ENCODE measurements around the gene OR6C3. TPM values are rescaled to one million over a fixed set of nuclear protein-coding genes. Genes with fewer than 3 reads are reported as not detected.

Gene OR6C3
- total RNA-seq, result not detected

GRCh38 chr12:55330446-55330845 lies at the start of gene OR6C3:
TSS of gene OR6C3 (plus strand) at chr12:55330746. CDS start at chr12:55331701, 955 bp downstream.
- Histone ChIP-seq H3K36me3 (no peaks in the 10 kb centered on the region), H3K4me3 (no peak within 1 kb of the TSS), H3K9me3 (no peaks in the 10 kb centered on the region), H3K27ac (no peak within 1 kb of the TSS), H3K4me1 (replicated peaks) (no peaks in the 10 kb centered on the region), H3K27me3 (replicated peaks; ENCODE audit: insufficient read depth) (no peaks in the 10 kb centered on the region)
- DNase-seq (ENCODE audit: low spot score), result no peak
- TF ChIP-seq CTCF (IDR thresholded peaks at IDR 0.05) (no peak), POLR2A (IDR thresholded peaks at IDR 0.05) (no peak), POLR2AphosphoS5 (IDR thresholded peaks at IDR 0.05) (no peak)
- intact Hi-C loops (cut with DNase I), result no loop called here
- WGBS, result 95% methylated on average over 1 of the region's 1 CpG

GRCh38 chr12:55280991-55281390 lies 49.6 kb upstream of the OR6C3 start:
- Histone ChIP-seq H3K4me3 (no peak overlapping the region), H3K9me3 (no peaks in the 10 kb centered on the region), H3K27ac (no peak overlapping the region), H3K27me3 (replicated peaks; ENCODE audit: insufficient read depth) (no peaks in the 10 kb centered on the region), H3K36me3 (no peaks in the 10 kb centered on the region), H3K4me1 (replicated peaks) (no peaks in the 10 kb centered on the region)
- no peak for DNase-seq (ENCODE audit: low spot score)
- intact Hi-C loops (cut with DNase I), result no loop called here
- no peak for TF ChIP-seq POLR2A (IDR thresholded peaks at IDR 0.05)
- TF ChIP-seq POLR2AphosphoS5 (IDR thresholded peaks at IDR 0.05), result no peak
- no peak for TF ChIP-seq CTCF (IDR thresholded peaks at IDR 0.05)
- WGBS, result 41% methylated on average over 2 of the region's 2 CpGs

- intact Hi-C loops (cut with DNase I), result no loop called here
- H3K27me3 ChIP-seq (replicated peaks; ENCODE audit: insufficient read depth), result no peaks in the 10 kb centered on the region
- no peaks in the 10 kb centered on the region for H3K36me3 ChIP-seq
- TF ChIP-seq CTCF (IDR thresholded peaks at IDR 0.05) (no peak), POLR2AphosphoS5 (IDR thresholded peaks at IDR 0.05) (no peak), POLR2A (IDR thresholded peaks at IDR 0.05) (no peak)
- no peaks in the 10 kb centered on the region for H3K9me3 ChIP-seq
- H3K4me3 ChIP-seq, result no peak overlapping the region
- H3K4me1 ChIP-seq (replicated peaks), result no peaks in the 10 kb centered on the region
- no peak for DNase-seq (ENCODE audit: low spot score)
- H3K27ac ChIP-seq, result no peak overlapping the region
- WGBS, result 46% methylated on average over 2 of the region's 2 CpGs
Measured at GRCh38 chr12:55289999-55290398, 40.5 kb upstream of the OR6C3 start.

- Histone ChIP-seq H3K4me1 (replicated peaks) (no peaks in the 10 kb centered on the region), H3K9me3 (no peaks in the 10 kb centered on the region), H3K27ac (no peak within 1 kb of the TSS), H3K36me3 (no peaks in the 10 kb centered on the region), H3K27me3 (replicated peaks; ENCODE audit: insufficient read depth) (no peaks in the 10 kb centered on the region), H3K4me3 (no peak within 1 kb of the TSS)
- DNase-seq (ENCODE audit: low spot score), result no peak
- 61% methylated on average over 2 of the region's 2 CpGs for WGBS
- intact Hi-C loops (cut with DNase I), result no loop called here
- TF ChIP-seq POLR2AphosphoS5 (IDR thresholded peaks at IDR 0.05) (no peak), POLR2A (IDR thresholded peaks at IDR 0.05) (no peak), CTCF (IDR thresholded peaks at IDR 0.05) (no peak)
Measured at GRCh38 chr12:55296469-55296868, 34.1 kb upstream of the OR6C3 start, which contains the start of gene OR6C6. TSS of gene OR6C6 (minus strand) at chr12:55296569. CDS start at chr12:55295232, 1,337 bp downstream.

- H3K4me1 ChIP-seq (replicated peaks), result no peaks in the 10 kb centered on the region
- intact Hi-C loops (cut with DNase I), result no loop called here
- DNase-seq (ENCODE audit: low spot score), result no peak
- H3K36me3 ChIP-seq, result no peaks in the 10 kb centered on the region
- no peaks in the 10 kb centered on the region for H3K27me3 ChIP-seq (replicated peaks; ENCODE audit: insufficient read depth)
- H3K4me3 ChIP-seq, result no peak within 1 kb of the TSS
- 73% methylated on average over 2 of the region's 2 CpGs for WGBS
- no peak within 1 kb of the TSS for H3K27ac ChIP-seq
- no peak for TF ChIP-seq POLR2AphosphoS5 (IDR thresholded peaks at IDR 0.05)
- TF ChIP-seq POLR2A (IDR thresholded peaks at IDR 0.05), result no peak
- TF ChIP-seq CTCF (IDR thresholded peaks at IDR 0.05), result no peak
- H3K9me3 ChIP-seq, result no peaks in the 10 kb centered on the region
Measured at GRCh38 chr12:55314043-55314442, 16.5 kb upstream of the OR6C3 start, which contains the start of gene OR6C1. TSS of gene OR6C1 (plus strand) at chr12:55314343. CDS start at chr12:55320600, 6,257 bp downstream.
